ENCODE data around the gene BTBD9.

BTBD9 gene

DNA sequence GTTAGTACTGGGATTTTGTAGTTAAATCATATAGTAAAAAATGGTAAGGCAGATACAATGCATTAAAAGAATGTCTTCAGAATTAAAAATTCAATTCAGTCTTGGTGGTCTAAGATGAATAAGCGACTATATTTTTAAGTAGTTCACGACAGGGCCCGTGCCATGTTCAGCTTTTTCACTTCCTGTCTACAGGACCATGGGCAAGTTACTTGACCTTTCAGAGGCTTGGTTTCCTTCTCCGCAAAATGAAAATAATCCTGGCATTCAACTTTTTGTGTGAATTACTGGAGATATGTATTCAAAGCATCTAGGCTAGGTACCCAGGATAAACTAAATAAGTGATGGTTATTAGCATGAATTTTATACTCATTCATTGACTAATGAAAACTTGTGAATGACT lies 216.0 kb downstream of the BTBD9 start:
- no peak for DNase-seq

DNA sequence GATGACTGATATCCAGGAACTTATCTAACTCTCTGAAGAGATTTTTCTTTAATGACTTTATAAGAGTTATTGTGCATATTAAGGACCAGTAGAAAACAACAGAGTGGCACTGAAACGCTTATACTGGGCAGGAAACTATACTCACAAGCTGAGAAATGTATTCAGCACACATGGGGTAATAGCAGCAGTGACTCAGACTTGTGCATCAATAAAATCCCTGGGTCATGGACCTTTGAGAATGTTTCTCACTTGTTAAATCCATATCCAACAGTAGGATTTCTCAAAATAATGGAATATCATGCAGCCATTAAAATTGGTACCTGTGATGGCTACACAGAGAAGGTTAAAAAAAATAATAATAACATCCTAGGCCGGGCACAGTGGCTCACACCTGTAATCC lies 219.5 kb downstream of the BTBD9 start:
- no peak for DNase-seq

DNA sequence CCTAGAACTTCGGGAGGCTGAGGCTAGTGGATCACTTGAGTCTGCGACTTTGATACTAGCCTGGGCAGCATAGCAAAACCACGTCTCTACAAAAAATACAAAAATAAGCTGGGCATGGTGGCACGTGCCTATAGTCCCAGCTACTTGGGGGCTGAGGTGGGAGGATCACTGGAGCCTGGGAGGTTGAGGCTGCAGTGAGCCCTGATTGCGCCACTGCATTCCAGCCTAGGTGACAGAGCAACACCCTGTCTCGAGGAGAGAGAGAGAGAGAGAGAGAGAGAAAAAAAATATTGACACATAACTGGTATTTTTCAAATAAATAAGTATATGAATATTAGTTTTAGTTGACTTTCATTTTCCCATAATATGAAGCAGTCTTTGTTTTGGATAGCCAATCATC lies 222.2 kb downstream of the BTBD9 start:
- no peak for DNase-seq

DNA sequence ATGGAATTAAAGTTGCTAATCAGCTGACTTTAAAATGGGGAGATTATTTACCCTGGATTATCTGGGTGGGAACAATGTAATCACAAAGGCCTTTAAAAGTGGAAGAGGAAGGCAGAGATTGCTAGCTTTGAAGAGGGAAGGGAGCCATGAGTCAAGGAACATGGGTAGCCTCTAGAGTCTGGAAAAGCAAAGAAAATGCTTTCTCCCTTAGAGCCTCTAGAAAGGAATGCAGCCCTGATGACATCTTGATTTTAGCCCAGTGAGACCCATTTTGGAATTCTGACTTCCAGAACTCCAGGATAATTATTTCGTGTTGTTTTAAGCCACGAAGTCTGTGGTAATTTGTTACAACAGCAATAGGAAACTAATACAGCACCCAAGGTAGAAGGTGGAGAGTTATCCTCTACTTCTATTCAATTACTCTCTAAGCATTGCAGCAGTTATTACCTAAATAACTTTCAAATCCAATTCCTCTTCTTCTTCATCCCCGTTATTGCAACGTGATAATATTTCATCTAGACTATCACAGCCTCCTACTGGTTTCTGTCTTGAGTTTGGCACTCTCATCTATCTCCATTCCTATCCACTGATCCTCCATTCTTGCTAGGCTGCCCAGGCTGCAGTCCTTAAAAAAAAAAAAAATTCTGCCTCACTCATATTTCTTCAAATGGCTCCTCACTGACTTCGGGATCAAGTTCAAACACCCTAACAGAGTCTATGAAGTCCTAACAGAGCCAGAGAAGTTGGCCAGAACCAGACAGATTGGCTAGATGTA lies 224.3 kb downstream of the BTBD9 start:
- DNase-seq, result no peak

DNA sequence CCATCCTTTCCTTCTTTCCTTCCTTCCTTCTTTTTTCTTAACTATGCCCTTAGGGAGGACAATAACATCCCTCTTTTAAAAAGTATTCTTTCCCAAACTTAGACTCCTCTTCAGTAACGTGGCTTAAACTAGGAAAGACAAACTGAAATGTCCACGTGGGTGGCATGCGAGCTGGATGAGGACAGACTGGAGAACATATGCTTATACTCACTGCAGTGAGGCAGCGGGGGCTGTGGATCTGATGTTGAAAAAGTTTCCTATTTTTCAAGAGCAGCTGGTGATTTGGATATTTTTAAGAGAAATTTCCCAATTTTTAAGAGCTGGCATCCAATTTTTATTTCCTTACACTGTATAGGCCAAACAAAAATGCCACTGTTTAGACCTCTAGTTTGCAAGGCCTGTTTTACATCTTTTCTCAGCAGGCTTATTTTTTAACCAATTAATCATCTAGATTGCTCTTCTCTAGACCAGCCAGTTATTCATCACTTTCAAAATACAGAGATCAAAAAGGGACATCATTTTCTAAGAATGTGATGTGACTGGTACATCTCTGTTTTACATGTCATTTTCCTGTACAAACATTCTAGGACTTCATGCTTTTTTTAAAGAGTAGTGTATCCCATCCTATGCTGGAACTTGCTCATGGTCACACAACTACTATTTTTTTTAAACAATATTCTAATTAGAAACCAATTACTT lies 226.5 kb downstream of the BTBD9 start:
- DNase-seq, result no peak

DNA sequence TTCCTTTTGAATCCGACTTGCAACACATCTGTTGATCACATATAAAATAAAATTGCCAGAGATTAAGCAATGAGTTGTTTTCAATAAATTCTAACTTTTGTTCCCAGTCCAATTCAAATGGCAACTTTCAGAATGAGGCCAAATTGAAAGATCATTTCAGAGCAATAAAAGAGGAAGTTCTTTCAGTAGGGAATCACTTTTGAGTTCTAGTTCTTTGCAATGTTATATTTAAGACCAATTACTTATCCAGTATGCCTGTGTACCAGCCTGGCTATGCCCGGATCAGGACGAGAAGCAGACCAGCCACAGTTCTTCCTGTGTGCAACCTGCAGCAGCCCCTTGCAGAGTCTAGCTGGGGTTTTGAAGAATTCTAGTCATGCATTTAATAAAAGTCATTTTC lies 232.5 kb downstream of the BTBD9 start:
- DNase-seq, result no peak

DNA sequence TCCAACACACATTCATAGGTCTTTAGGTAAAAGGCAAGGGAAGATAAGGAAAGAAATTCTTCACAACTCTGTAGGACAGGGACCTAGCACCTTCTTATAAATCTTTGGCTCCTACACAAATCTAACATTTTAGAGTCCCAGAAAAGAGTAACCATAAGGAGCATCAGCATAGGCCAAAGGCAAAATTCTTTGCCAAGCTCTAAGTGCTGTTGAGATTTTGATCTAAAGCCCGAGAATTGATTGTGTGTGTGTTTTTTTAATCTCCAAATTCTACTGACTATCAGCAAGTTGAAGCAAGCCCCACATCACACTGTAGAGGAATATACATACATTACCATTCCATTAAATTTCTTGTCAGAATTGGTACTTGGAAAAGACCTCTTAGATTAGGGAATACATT lies 233.6 kb downstream of the BTBD9 start:
- no peak for DNase-seq

DNA sequence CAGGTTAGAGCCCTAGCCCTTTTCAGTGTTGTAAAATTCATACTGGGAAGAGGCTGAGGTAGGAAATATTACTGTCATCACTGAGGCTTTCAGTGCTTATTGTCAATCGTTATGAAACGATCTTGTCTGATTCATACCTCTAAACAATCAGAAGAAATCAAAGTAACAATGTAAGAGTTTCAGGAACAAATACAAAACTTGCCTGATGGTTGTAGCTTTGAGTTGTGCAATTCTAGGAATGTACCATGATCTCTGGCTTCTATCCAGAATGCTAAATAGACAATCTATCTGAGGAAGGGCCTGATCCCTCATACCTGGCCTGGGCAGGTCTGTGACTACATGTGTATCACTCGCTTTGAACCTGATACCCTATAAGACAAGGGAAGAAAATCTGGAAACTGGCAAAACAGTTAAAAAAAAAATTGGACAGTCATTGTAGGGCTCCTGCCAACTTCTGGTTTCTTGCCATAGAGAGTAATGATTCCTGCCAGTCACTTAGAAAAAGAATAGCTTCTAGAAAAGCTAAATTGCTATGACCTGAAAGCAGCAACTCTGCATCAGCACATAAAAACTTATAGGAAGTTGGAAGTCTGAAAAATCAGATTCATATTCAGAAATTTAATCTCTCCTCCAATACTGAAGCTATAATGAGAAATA lies 234.7 kb downstream of the BTBD9 start:
- no peak for DNase-seq

DNA sequence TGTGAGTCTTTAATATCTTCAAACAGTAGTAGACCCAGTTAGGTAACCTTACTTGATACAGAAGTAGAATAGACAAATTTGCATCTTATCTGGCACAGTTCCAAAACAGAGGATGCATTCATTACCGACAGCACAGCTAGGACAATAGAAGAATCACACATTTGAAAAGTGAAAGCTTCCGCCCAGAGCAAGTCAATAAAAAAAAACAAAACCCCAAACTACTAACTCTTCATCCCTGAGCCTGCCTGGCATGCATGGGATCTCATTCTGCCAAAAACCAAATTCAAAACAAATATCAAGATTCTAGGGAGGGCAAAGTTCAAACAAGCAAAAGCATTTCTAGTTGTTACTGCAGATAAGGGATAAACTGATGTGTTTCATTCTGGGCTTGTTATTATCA lies 235.4 kb downstream of the BTBD9 start:
- DNase-seq, result no peak

DNA sequence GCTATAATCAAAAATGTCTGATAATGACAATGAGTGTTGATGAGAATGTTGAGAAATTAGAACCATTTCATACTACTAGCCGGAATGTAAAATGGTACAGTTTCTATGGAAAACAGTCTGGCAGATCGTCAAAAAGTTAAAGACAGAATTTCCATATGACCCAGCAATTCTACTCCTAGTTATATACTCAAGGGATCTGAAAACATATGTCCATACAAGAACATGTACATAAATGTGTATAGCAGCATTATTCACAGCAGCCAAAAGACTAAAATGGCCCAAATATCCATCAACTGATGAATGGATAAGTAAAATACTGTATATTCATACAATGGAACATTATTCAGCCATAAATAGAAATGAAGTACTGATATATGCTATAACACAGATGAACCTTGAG lies 236.2 kb downstream of the BTBD9 start:
- no peak for DNase-seq

DNA sequence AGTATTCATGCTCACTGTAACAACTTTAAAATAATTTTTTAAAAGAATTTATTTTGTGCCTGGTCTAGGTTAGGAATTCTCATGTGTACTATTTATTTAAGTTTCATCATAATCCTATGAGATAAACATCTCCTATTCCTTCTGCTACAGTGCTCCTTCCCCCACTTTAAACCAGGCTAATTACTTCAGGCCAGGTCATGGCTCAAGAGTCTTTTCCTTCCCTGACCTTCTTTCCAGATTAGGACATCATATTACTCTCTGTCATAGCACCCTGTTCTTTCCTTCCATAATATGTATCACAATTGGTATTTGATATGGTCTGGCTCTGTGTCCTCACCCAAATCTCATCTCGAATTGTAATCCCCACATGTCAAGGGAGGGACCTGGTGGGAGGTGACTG lies 239.0 kb downstream of the BTBD9 start:
- no peak for DNase-seq

DNA sequence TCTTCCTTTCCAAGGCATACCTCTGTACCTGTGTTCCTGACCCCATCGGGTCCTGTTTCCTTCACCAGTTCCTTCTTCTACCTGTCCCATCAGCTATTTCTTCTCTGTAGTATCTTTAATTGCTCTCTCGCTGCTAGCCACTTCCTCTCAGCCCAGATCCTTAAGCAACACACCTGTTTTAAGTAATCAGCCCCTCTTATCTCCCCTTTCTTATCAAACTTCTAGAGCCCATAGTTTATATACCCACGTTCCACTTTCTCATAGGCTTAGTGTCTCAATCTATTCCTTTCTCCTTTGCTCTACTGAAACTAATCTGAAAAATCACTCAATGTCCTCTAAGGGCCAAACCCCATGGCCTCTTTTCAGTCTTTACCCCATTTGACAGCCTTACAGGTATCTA lies 239.6 kb downstream of the BTBD9 start:
- DNase-seq, result no peak

DNA sequence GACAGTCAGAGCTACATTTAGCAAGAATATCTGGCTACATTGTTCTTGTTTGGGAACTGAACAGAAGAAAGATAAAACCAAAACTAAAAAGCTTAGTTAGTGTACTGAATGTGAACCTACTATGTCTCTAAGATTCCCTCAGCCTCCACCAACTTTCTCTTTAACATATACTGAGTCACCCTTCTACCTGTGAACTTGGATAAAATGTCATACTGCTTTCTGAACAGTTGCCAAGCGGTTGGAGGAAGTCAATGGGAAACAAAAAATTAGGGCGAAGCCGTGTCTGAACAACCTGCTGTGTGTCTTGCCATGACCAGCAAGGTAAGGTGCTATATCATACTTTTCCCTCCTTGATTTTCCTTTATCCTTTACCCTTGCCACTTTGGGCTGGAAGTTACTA lies 243.5 kb downstream of the BTBD9 start:
- DNase-seq, result no peak

DNA sequence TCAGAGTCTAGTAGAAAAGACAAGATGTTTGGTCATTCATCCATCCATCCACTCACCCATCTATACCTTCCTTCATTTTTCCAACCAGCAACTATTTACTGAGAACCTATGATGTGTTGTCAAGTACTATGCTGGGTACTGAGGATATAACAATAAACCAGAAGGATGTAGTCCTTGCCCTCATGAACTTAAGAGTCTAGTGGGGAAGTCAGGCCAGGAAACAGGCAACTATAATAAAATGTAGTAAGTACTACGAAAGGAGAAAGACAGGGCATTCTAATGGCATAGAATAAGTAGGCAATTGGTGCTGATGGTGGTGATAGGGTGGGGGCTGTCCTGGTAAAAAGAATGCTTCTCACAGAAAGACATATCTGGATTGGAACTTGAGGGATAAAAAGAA lies 245.7 kb downstream of the BTBD9 start:
- no peak for DNase-seq

DNA sequence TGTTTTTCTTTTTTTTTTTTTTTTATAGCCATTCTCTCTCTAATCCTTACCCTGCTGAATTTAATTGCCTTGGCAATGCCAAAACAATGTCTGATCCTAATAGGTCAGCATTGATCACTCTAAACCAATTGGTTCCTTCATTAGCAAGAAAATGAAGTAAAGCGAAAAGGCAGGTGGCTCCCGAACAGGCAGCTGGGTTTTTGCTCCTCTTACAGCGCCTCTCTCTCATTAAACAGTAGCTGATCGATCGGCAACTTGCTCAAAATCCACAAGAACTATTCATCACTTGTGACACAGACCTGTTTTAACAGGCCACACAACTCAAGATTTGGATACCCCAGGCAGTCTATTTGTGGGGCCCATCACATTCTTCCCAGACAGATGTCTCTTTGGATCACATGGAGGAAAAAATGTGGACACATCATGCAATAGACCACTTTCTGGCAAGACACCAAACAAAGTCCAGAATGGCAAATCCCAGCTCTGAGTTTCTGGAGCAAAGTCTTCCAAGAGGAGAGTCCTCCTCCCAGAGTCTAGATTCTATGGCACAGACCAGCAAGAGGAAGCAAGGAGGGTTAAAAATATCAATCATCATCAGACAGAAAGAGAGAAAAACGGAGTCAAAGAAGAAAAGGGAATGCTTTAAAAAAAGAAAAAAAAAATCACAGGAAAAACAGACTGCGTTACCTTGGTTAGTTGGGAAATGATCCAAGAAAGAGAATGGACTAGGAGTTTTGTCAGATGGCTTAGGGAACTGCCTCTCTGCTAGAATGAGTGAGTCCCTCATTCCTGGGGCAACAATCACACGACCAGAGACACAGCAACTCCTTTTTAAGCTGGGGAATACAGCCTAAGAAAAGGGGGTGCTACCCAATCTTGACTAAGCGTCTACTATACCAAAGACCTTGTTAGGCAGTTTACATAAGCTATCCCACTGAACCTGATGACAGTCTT lies 247.8 kb downstream of the BTBD9 start:
- DNase-seq, result no peak

DNA sequence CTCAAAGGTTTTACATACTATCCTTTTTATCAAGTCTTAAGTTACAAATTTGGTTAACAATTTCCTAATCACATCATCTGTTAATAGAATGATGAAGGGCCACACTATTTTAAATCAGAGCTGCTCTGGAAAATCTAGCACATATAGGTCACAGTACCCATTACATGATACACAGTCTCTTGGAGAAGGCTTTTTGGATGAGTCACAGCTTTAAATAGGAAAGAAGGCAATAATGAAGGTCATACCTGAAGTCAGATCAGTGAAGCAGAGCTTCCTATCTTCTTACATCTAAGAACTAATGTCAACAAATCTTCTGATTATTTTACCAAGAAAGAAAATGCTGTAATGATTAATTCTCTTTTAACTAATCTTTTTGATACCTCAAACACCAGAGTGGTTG lies 248.5 kb downstream of the BTBD9 start:
- no peak for DNase-seq

DNA sequence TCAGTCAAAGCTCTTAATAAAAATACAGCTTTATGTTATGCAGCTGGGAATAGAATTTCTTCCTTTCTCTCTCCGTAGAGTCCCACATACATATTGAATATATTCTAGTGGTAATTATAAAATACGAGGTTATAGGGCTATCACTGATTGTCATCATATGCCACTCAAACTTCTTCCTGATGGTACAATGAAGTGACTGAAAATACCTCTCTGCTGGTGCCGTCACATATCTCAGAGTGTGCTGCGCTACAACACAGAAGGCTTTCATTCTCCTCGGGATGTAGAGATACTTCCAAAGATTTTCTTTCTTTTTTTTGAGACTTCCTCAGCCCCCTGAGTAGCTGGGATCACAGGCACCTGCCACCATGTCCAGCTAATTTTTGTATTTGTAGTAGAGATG lies 249.9 kb downstream of the BTBD9 start:
- no peak for DNase-seq

DNA sequence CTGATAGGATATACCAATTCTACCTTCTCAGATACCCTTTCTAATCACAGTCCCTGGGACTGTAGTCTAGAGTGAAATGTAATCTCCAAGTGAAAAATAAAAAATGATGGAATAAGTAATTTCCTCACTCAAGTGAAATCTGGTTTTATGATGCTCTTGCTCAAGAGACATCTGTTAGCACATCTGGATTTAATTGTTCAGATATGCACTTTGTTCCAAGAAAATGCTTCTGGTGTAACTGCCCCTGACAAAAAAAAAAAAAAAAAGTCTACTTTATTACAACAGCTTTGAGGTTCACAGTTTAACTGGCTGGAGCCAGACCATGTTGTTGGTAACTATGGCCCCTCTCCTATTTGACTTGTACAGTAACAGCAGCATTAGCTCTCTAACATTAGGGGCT lies 251.8 kb downstream of the BTBD9 start:
- no peak for DNase-seq

DNA sequence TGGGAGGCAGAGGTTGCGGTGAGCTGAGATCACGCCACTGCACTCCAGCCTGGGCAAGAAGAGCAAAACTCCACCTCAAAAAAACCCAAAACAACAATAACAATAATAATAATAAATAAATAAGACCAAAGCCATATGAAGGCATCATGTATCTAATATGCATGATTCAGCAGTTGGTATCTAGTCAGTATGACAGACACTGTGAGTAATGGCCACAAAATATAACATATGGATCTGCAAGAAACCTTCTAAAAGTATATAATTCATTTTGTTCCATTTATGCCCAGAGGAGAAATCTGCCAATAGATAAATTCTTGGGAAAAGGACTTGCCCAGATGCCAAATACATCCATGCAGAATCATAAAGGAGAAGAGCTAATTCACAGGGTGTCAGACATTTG lies 252.3 kb downstream of the BTBD9 start:
- DNase-seq, result no peak

DNA sequence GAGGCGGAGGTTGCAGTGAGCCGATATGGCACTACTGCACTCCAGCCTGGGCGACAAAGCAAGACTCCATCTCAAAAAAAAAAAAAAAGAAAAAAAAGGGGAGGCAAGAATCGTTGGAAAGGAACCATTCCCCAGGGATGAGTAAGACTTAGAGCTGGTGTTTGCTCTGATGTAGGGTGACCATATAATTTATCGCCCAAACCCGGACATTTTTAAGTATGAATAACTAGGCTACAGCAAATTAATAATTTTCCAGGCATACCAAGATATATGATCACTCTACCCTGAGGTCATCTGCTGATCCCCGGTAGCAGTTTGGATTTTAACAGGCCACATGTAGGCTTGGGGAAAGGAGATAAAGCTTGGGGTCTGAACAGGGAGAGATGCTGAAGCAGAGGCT lies 260.9 kb downstream of the BTBD9 start:
- DNase-seq, result no peak

DNA sequence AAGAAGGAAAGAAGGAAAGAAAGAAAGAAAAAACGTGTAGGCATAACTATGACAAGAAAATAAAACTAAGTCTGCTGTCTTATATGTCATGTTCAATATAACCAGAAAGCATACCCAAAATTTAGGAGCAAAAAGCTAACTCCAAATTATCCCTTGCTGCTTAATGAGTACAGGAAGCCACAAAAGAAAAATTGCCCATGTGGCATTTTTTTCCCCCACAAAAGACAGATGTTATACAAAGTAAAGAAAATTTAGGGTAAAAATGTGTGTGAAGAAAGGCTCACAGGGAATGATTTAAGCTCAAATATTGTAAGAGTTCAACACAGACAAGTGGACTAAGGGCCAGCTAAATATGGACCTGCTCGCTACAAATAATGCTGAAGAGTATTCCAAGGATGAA lies 263.8 kb downstream of the BTBD9 start:
- no peak for DNase-seq

DNA sequence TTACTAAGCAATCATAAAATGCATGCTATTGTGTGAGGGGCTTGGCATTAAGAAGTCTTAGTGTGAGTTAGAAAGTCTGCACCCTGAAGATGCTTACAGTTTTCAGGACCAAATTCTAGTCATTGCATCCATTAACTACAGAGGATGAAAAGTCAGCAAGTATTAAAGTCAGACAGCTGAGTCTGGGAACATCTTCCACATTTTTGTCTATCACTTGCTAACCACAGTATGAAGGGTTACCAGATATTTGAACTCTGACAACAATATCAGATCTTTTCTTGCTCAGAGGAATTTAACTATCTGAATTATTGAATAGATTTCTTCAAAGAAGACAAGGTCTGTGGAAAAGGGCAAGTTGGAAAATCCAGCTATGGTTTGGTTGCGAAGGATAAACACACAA lies 264.4 kb downstream of the BTBD9 start:
- DNase-seq, result no peak

DNA sequence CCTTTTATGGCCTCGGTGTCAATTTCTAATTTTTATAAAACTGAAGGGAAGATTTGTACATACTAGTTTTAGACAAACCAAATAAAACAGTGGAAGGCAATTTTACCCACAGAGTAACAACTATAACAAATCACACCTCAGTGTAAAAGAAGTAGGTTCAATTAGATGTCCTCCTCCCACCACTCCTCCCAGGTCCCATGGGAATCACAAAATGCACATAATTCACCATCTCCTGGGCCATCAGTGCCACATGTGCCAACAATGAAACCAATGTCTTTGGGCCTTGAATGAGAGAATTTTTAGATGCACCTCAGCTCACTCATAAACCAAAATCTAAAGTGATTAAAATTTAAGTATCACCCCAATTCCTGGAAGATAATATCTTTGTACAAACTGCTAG lies 267.8 kb downstream of the BTBD9 start:
- no peak for DNase-seq
